Stimulated activated CD4-positive, alpha-beta T cell treated with anti-CD3 and anti-CD28 coated beads, Interleukin-15, amount 100 ng/mL, for 24 hours (primary cell): Measurements from ENCODE around the gene SNRPA1.

Source experiments
- DNase-seq: peaks from one replicate; pipeline ENCODE4 v3.0.0-alpha.2; 2020

SNRPA1 gene

DNA sequence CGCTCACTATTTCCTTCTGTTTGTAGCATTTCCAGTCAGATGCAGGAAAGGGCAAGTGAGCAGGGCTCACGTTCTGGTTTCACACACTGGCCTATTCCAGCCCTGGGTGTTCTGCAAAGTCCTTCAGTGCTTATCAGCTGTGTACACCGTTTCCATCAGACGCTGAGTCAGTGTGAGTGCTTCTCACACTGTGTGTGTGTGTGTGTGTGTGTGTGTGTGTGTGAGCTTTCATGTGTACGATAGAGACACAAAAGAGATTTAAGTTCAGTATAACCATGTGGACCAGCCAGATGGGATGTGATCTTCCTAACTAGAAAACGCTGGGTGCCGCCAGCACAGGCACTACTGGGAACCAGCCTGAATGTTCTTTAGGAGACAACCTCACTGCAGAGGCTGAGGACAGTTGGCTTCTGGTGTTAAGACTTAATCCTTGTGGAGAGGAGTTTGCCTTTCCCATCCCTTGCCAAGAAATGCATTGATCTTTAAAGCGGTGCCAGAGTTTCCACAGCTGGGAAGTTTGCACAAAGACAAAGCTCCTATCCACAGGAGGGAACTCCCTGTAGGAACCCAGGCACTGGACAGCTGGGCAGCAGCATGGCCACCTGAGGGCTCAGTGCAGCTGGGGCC, 39.3 kb downstream of the SNRPA1 start:
- DNase-seq: no peak

DNA sequence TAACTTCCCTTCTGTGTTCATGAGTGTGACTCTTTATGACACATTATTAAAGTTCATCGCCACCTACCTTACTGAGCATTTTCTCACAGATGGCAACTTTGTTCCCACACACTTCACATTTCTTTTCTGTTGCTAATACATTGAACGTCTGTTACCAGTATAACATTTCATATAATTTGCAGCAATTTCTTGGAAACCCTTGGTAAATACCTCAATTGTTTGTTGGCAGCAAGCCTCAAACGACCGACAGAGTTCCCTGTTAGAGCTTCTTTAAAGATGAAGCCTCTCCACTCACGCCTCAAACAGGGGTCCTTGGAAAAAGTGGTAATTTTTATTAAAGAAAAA, 40.0 kb downstream of the SNRPA1 start:
- no peak for DNase-seq

DNA sequence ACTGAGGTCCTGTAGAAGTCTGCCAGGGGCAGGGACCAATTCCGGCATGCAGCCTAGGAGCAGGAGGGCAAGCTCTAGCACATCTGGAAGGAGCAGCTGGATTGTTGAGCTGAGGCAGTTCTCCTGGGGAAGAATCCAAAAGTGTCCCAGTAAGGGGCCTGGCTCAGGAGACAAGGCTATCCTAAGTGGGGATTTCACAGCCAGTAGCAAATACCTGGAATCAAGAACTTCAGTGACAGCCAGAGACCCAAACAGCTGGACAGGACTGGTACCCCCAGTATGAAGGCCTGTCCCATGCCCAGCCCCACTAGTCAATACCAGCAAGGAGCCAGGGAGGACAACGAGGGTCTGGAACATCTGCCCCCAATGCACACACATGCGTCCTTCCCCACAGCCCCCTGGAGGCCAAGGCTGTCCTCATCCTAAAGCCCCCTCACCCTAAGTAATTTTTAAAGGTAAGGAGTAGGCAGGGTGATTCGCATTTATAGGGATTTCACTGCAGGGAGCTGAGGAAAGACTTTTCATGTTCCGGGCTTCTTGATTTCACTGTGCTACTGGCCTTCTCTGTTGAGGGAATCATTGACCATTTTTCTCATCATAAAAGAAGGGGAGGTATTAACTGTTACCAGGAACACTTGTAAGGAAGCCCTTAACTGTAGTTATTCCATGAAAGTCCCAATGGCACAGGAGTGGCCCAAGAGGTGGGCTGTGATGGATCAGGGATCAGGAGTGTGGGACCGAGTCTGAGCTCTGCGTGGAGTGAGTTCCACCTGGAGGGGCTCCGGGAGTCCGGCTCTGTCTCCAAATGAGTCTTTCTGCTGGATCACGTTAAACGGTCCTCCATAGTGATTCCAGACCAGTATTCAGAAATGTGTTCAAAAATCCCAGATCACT, 40.6 kb downstream of the SNRPA1 start:
- DNase-seq: no peak

DNA sequence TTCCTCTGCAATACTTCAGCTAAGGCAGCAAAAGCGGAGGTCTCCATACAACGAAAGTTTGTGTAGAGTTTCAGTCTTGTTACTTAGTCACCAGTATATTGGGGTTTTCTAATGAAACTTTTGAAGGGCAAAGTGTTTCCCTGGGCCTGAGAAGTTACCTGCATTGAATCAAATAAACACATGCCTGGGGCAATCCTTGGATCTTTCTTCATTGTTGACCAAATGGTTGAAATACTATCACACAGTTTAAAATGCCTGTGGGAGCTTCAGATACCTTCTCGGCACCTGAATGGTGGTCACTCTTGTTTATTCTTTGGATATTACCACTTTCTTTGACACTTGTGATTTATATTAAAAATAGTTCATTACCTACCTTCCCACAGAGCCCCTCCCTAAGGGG, 42.2 kb downstream of the SNRPA1 start:
- no peak for DNase-seq

DNA sequence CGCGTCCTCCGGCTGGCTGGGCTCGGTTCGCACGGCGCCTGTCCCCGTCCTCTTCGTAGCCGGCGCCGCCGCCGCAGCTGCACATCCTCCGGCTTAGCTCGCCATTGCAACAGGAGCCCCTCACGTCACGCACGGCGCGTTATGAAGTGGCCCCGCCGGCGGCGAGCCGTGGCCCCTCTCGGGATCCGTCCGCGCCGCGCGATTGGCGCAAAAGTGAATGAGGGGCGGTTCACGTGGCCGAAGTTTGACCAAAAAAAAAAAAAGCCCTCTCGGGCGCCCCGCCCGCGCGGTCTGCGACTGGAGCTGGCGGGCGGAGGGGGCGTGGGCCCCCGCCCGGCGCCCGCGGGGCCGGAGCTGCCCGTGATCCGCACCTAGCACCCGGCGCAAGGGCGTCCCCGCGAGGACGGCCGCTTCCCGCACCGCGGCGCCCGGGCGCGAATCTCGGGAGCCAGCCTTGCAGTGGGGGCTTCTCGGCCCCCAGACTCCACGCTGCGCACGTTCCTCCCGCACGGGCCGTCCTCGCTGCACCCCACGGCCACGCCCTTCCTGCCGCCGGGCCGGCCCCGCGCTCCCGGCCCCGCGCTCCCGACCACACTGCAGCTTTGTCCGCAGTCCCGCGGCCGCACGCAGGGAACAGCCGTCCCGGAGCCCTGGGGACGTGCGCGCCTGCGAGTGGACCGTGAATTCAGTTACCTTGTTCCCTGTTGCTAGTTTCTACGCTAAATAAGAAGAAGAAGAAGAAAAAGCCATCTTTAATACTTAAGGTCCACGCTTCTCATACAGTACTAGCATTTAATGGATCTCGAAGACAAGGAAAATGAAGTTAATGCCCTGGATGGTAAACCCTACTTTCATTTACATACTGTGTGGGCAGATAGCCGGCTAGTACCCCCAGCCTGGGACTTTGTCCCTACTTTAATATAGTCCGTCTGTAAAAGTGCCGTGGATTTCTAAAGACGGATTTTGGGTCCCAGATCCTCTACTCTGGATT, 42.9 kb downstream of the SNRPA1 start, which contains the start of gene CHSY1:
CHSY1 (minus strand) TSS at position 219 of the 991 bp plus-strand sequence. CDS start 592 bp downstream, outside the sequence.
- peak; percentile 91 for DNase-seq

DNA sequence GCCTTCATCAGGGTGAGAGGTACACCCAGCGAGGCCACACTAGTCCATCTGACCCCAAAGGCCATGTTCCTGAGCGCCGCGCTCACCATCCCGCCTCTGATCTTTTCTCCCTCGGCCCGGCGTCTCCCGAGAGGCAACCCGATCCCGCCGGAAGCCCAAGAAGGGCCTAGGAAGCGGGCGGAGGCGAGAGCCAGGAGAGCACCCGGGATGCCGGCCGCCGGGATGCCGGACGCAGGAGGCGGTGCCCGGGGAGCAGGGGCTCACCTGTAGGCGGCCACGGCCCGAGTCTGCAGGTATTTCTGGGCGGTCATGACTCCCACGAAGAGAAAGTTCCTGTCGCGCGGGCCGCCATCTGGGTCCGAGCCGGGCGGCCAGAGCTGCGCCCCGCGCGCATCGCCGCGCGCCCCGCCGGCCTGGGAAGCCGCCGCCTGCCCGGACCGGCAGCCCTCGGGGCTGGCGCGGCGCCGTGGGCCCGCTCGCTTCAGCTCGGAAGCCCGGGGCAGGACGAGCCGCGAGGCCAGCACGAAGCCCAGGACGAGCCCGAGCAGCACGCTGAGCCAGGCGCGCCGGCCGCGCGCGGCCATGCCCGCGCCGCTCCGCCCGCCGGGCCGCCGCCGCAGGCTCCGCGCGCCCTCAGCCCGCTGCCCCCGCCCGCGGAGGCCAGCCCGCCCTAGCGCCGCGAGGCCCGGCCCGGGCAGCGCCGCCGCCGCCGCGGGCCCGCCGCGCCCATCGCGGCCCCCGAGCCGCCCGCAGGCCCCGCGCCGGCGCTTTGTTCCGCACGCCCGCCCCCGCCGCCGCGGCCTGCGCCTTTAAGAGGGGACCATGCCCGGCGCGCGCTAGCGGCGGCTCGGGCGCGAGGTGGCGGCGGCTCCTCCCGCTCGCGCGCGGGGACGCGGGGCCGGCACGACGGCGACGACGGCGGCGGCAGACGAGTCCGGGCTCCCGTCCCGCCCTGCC, 43.9 kb downstream of the SNRPA1 start:
- DNase-seq: peak; percentile 35

DNA sequence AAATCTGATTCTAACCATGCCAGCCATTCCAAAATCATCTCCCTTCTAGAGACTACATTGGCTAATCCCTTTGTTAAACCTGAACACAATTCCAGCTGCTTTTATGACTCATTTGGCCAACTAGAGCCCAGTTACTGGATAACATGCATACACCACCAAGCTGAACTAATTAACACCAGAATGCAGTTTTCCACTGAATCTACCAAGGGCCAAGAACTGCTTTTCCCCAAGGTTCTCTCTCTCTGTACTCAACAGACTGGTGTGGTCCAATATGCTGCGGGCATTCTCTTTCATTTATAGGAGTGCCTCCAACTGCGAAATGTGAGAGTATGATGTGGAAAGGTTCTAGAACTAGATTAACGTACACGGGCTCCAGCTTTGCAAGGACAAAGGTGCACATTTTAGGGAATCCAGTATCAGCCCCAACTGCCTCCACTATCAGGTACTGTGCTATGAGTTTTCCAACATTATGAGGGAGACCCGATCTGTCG, 44.7 kb downstream of the SNRPA1 start:
- no peak for DNase-seq

DNA sequence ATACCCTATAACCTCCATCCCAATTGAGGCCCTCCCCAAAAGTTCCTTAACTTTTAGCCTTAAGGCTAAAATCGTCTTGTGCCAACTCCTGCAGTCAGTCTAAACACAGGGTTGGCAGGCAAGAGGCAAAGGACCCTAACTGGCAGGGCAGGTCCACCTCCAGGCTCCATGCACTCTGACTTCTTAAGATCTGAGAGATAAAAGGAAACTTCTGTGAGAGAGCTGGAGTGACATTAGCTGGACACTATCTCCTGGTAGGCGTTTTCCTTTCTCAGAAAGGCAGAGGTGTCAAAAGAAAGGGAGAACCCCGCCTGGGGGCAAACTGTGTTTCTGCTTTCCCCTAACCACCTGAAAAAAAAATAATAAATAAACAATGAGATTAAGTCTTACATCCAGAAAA, 46.8 kb downstream of the SNRPA1 start:
- DNase-seq: no peak

DNA sequence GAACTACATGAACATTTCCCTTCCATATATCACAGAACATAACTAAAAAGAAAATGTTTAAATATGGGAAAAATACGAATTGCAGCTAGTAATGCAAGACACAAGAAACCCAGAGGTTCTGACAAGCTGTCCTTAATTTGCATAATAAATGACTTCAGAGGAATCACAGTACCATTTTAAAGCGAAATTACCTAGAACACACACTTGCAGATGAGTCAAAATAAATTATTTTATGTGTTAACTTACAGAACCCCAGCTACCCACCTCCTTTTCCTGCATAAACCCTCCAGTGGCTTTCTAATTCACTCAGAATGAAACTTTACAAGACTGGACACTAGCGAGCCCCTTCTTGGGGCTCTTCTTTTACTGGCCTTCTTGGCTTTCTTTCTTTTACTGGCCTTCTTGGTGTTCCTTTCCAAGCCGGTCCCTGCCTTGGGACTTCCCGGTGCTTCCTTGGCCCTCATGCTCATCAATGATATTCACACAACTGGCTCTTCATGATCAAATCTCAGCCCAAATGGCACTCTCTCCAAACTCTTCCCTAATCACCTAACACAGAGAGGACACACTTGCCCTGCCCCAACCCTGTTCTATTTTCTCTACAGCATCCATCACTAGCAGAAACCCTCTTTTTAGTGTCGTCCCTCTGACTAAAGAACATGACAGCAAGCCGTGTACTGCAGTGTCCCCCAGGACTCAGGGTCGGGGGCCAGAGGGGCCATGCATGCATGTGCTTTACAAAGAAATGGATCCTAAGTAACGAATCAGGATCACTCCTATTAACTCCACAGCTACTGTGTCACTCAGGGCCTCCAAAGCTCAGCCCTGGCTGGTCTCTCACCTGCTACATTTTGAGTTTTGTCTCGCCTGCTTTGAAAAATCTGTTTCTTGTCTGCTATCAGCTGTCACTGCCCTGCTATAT, 48.0 kb downstream of the SNRPA1 start:
- no peak for DNase-seq

DNA sequence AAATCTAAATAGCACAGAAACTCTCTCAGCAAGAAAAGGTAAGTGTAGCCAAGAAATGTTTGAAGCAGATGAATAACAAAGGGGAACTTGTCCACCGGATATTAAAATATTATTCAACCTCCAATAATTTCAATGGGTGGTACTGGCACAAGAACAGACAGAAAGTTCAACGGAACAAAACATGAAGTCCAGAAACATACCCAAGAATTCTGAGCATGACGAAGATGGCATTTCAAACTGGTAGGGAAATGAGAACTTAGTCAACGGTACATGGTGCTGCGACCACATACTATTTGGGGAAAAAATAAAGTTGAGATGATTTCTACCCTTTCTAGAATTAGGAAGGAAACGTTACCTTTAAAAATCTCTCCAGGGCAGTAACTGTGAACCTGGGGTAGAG, 48.7 kb downstream of the SNRPA1 start:
- DNase-seq: no peak

DNA sequence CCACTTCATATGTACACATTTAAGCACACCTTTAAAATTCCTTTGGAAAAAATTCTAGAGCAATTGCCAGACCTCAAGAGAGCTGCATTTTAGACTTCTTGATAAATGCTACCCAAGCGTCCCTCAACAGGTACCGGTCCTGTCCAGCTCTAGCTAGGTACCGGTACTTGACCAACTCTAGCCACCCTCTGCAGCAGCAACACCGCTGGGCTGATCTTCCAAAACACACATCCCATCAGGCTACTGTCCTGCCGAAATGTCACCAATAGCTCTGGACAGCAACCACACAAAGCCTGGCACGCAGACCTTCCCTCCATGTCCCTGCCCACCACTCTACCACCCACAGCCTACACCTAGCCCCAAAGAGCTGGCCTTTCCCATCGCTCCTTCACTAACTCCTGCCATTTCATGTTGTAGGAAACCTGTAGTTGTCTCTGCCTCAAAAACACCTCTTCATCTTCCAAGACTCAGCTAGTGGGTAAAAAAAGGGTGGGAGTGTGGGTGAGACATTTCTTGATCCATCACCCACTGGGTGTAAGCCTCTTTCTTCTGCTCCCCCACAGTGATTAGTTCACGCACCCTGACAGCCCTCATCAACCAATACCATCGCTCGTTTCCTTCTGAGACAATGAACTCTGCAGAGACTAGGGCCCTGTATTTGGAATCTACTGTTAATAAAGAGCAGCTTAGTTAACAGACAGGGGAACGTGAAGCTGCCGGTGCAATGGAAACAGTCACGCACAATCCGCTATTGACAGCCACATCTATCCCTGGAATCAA, 50.0 kb downstream of the SNRPA1 start:
- DNase-seq: no peak

DNA sequence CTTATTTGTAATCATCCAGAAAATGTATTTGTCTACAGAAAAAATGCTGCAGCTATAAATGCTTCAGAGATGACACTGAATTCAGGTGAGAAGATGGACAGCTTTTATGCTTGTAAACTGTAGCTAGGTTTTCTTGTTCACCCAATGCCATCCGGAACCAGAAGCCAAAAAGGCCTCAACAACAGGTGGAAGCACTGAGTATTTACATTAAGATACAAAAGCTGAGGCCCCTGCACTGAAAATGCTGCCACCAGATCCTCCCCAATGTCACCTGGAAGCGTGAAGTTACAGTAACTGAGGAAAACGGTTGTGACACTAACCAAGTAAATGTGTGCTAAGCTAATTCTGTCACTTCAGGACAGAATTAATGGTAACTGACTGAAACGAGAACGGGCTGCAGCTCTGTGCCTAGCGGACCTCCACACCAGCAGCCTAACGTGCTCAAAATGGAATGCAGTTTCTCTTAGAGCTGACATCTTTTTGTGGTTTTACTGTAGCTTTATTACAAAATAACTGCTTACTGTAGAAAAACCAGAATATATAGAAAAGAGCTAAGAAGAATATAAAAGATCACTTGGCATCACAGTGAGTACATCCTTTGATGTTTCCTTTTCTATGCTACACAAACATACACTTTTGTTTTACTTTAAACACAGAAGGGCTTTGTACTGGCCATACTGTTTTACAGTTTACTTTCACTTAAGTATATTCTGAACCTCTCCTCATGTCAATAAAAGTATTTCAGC, 50.8 kb downstream of the SNRPA1 start:
- no peak for DNase-seq

DNA sequence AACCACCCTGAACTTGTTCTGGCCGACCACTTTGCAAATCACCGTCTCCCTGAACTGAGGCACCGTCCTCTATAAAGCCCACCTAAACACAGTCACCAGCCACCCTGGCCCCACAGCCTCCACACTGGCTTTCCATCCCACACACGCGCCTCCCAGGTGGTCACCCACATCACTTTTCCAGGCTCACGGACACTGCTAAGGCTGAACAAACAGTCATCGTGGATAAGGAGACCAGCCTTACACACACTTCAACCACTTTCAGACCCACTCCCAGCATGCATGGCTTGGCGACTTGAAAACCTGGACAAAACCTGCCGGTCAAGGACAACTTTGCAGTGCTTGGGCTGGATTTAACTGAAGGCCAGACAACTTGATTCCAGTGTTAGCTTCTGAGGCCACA, 51.6 kb downstream of the SNRPA1 start:
- DNase-seq: no peak

DNA sequence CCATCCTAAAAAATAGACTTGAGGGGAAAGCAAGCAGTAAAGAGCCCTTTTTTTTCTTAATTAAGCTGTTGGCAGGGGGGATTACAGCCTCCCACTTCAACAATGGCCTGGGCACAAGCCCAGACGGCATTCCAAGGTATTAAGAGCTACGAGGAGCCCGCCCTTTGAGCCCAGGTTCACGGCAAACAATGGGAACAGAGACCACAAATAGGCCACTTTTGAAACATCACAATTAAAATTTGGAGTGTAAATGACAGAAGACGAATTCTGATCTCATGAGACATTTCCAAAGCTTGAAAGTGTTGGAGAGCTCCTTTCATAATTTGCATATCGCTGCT, 52.1 kb downstream of the SNRPA1 start:
- DNase-seq: no peak

DNA sequence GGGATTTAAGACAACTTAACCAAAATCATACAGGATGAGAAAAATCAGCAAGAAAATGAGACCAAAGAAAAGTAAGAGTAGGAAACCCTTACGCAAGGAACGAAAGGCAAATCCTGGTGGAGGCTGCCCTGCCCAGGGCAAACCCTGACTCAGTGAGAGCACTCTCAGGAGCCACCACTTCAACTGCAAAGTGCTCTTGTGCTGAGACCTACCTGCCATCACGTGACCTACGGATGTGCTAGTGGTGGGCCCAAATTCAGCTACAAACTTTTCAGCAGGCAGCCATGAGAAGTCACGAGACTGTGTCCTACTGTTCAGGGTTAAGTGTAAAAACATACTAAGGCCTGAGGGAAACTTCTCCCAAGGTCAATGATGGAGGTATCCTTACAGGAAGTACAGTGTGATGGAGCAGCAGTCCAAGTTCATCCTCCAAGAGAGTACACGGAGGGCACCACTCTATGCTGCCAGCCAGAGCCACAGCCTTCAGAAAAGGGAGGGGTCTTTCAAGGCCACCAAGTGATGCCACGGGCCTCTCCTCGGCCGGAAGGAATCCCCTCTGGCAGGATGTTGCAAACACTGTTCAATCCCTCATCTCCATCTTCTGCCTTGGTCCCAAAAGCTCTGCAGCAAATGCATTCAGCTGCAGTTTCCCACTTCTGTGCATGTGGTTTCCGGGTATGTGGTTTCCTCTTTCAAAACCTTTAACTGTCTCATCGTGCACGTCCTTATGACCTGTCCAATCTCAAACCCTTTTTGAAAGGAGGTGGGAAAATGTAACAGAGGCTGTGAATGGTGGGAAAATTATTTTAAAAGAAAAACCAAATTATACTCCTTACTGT, 52.7 kb downstream of the SNRPA1 start:
- peak; percentile 51 for DNase-seq

DNA sequence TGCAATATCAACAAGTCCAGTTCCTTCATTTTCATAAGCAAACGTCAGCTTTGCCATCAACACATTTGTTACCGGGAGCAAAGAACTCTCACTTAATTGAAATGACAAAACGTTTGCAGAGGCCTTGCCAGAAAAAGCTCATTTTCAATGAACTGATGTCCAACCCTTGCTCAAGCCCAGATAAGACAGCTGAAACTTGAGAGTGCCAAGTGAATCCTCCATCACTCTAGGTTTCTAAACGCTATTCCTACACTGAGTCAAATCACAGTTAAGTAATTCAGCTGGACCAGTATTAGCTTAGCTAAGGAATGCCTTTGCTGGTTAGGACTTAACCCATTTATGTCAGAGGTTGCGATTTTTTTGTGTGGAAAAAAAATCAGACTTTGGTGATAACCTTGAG, 54.7 kb downstream of the SNRPA1 start:
- no peak for DNase-seq

DNA sequence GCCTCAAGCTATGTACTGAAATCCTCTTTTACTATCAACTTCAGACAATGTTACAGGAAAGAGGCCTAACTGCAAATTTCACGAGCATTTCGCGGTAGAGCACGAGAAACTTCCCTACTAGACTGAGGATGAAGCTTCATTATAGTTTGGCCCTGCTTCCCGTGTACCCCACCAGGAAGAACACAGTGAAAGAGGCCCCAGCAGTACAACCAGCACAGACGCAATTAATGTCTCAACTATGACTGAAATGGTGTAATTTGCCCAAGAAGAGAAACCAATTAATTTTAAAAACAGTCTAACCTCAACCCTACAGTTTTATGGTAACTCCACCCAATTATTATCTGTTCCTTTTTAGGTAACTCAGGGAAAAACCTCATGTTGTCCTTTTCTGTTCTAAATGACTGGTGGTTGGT, 55.3 kb downstream of the SNRPA1 start:
- DNase-seq: no peak

DNA sequence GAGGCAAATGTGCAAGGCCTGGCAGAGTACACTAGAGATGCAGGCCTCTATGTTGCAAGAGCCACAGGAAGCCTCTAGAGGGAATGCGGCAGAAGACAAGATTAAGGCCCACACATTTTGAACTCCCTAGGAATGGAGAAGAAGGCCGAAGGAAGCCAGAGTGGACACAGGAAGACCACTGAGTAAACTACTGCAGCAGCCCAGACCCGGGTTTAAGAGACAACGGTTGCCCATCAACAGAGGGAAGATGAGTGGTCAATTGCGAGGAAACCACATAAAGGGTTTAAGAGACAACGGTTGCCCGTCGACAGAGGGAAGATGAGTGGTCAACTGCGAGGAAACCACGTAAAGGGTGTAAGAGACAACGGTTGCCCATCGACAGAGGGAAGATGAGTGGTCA, 57.8 kb downstream of the SNRPA1 start:
- no peak for DNase-seq
